Colonic mucosa (tissue), 4 donors: ENCODE data around the gene KDM4D. TPM values are rescaled to one million over a fixed set of nuclear protein-coding genes. Genes with fewer than 3 reads are reported as not detected.
"Not testable (repeated sequence)": the region's sequence is repeated elsewhere in the genome, so short reads cannot be mapped to it uniquely, and the experiment has no call there.

Experiments
- DNase-seq: peaks from one replicate; pipeline ENCODE4 v3.0.0-alpha.2; 2020
- H3K27ac ChIP-seq: fragments of 200-600 bp; one replicate; pipeline ENCODE4 v1.8.0; 2021
- H3K27me3 ChIP-seq: fragments of 200-600 bp; one replicate; pipeline ENCODE4 v1.8.0; 2021
- H3K36me3 ChIP-seq: fragments of 200-600 bp; one replicate; pipeline ENCODE4 v1.8.0; 2021
- H3K4me1 ChIP-seq: fragments of 200-600 bp; one replicate; pipeline ENCODE4 v1.8.0; 2021; ENCODE audit warnings: mild to moderate bottlenecking
- H3K4me3 ChIP-seq: fragments of 200-600 bp; one replicate; pipeline ENCODE4 v1.8.0; 2021
- H3K9ac ChIP-seq, 2 donors: one replicate each; pipeline ENCODE4 v1.7.0; 2013; ENCODE audit warnings: control low read depth in 2 of 2, low read depth in 2 of 2, low read length in 2 of 2
- H3K9me3 ChIP-seq: fragments of 200-600 bp; one replicate; pipeline ENCODE4 v1.8.0; 2021
- CTCF ChIP-seq: fragments of 200-600 bp; IDR thresholded peaks from one replicate; pipeline ENCODE4 v1.8.0; 2022; ENCODE audit warnings: antibody characterized with exemption, mild to moderate bottlenecking
- intact Hi-C: fragments of 100-400 bp; cut with DNase I; formaldehyde crosslinking; loops from one replicate; pipeline ENCODE4 v1.14.1; 2022
- total RNA-seq, 2 donors: library from RNA; stranded (reverse); fragmentation: NEBNext Ultra II Directional in 1 of 2; extraction: Animal tissue kit (Norgen Biotek cat#: 25700) in 1 of 2; gene quantifications; one replicate each; pipeline ENCODE4 v1.2.1, GENCODE V29; 2021
- donor health status: healthy.
- donor health status: DM: no; HTN: no; CAD: no.
- donor health status: DM: no; HTN: no; CAD: no.

The KDM4D gene
- total RNA-seq, 2 donors from 2014 or later, result 0.20 TPM; not detected in 1

GRCh38 chr11:95011376-95011775 lies 37.9 kb downstream of the KDM4D start:
- H3K9ac ChIP-seq, result no peak overlapping the region
- H3K36me3 ChIP-seq, result no peaks in the 10 kb centered on the region
- intact Hi-C loops, result no loop called here
- no peaks in the 10 kb centered on the region for H3K27me3 ChIP-seq
- TF ChIP-seq CTCF, result no peak
- no peaks in the 10 kb centered on the region for H3K4me1 ChIP-seq
- H3K27ac ChIP-seq, result no peak overlapping the region
- H3K4me3 ChIP-seq, result no peak overlapping the region
- no peaks in the 10 kb centered on the region for H3K9me3 ChIP-seq
- DNase-seq, result no peak

- TF ChIP-seq CTCF, result no peak
- Histone ChIP-seq H3K27ac (no peak overlapping the region), H3K9ac (no peak overlapping the region), H3K9me3 (no peaks in the 10 kb centered on the region), H3K27me3 (no peaks in the 10 kb centered on the region), H3K36me3 (no peaks in the 10 kb centered on the region), H3K4me3 (no peak overlapping the region), H3K4me1 (no peaks in the 10 kb centered on the region)
- intact Hi-C loops, result no loop called here
- no peak for DNase-seq
These were observed 40.8 kb downstream of the KDM4D start for GRCh38 chr11:95014184-95014821.

GRCh38 chr11:95016139-95016538 lies 42.6 kb downstream of the KDM4D start:
- Histone ChIP-seq H3K9me3 (no peaks in the 10 kb centered on the region), H3K4me3 (no peak overlapping the region), H3K4me1 (no peaks in the 10 kb centered on the region), H3K9ac (no peak overlapping the region), H3K27ac (no peak overlapping the region), H3K36me3 (no peaks in the 10 kb centered on the region), H3K27me3 (no peaks in the 10 kb centered on the region)
- intact Hi-C loops, result no loop called here
- DNase-seq, result no peak
- no peak for TF ChIP-seq CTCF

GRCh38 chr11:95021468-95021867 lies 48.0 kb downstream of the KDM4D start:
- DNase-seq, H3K27me3 ChIP-seq, intact Hi-C loops, H3K27ac ChIP-seq, H3K9me3 ChIP-seq, H3K4me3 ChIP-seq, H3K9ac ChIP-seq, H3K4me1 ChIP-seq, H3K36me3 ChIP-seq: not testable (repeated sequence)

GRCh38 chr11:95024958-95025357 lies 51.4 kb downstream of the KDM4D start, which contains the start of gene KDM4E:
Gene KDM4E, plus strand, starts transcription at chr11:95025258. Its CDS starts 300 bp downstream, at chr11:95025558.
- no peaks in the 10 kb centered on the region for H3K9me3 ChIP-seq
- H3K27ac ChIP-seq, result no peak within 1 kb of the TSS
- H3K4me1 ChIP-seq, result no peaks in the 10 kb centered on the region
- H3K36me3 ChIP-seq, result no peaks in the 10 kb centered on the region
- H3K27me3 ChIP-seq, result no peaks in the 10 kb centered on the region
- no peak for TF ChIP-seq CTCF
- H3K4me3 ChIP-seq, result no peak within 1 kb of the TSS
- DNase-seq, result no peak
- intact Hi-C loops, result no loop called here
- H3K9ac ChIP-seq, result no peak within 1 kb of the TSS

GRCh38 chr11:95025594-95025993 lies 52.1 kb downstream of the KDM4D start:
- H3K27me3 ChIP-seq, intact Hi-C loops, H3K27ac ChIP-seq, DNase-seq, H3K4me3 ChIP-seq, H3K9ac ChIP-seq, H3K9me3 ChIP-seq, H3K36me3 ChIP-seq, H3K4me1 ChIP-seq: not testable (repeated sequence)
